ENCODE measurements around the gene SUN2. TPM values are rescaled to one million over a fixed set of nuclear protein-coding genes. Genes with fewer than 3 reads are reported as not detected.

The SUN2 gene
- total and polyA plus RNA-seq, 2 donors (not counting 1 experiment from before 2014, with no cell fraction given), result 224 to 305 TPM

GRCh38 chr22:38751422-38752346 lies 4.1 kb downstream of the SUN2 start:
- WGBS (ENCODE audit: insufficient coverage), result 1% methylated on average over 23 of the region's 24 CpGs
- peak overlapping the region; percentile 91 for H3K4me3 Mint-ChIP-seq

More at GRCh38 chr22:38751422-38752346, 4.1 kb downstream of the SUN2 start:
- Histone ChIP-seq H3K4me1 (ENCODE audit: control insufficient read depth in 2 of 2, insufficient read depth in 2 of 2, low read length in 2 of 2) (peaks cover 43 to 52% of the 10 kb centered on the region in 2 donors), H3K9me3 (ENCODE audit: control extremely low read depth in 1 of 3, control insufficient read depth in 2 of 3, insufficient read depth in 1 of 3, low read length in 2 of 3) (peaks cover 0 to 8% (median 0%) of the 10 kb centered on the region in 3 donors), H3K4me3 (ENCODE audit: control extremely low read depth in 1 of 5, extremely low read depth in 1 of 5, insufficient read depth in 1 of 5, low read depth in 2 of 5, low read length in 4 of 5) (peak overlapping the region in 4 of 5 experiments; percentile 20 to 32 (median 22)), H3K36me3 (replicated peaks in 1 of 2; ENCODE audit: control extremely low read depth in 1 of 2, control insufficient read depth in 1 of 2, extremely low read depth in 1 of 2, insufficient read depth in 2 of 2, low read length in 1 of 2) (peaks cover 1 to 65% of the 10 kb centered on the region in 2 experiments), H2AFZ (ENCODE audit: insufficient read depth, low read depth, low read length, poor library complexity, severe bottlenecking) (no peak overlapping the region), H3K4me2 (replicated peaks; ENCODE audit: low read depth, low read length, poor library complexity, severe bottlenecking) (peak overlapping the region; percentile 96), H4K20me1 (ENCODE audit: control insufficient read depth, insufficient read depth, low read length, poor library complexity, severe bottlenecking) (peaks cover 37% of the 10 kb centered on the region), H3K9ac (ENCODE audit: low read length) (peak overlapping the region; percentile 39), H3K79me2 (ENCODE audit: control insufficient read depth, insufficient read depth, low read length) (peaks cover 77% of the 10 kb centered on the region), H3K27me3 (replicated peaks in 1 of 4; ENCODE audit: control extremely low read depth in 1 of 4, control insufficient read depth in 3 of 4, insufficient read depth in 4 of 4, low read length in 3 of 4) (no peaks in the 10 kb centered on the region), H3K27ac (ENCODE audit: low read length in 2 of 2) (peak overlapping the region; percentile 72 to 87)
- DNase-seq, result peak; percentile 89
- ChIA-PET POLR2A (interaction anchor here (0.5 to 2.2 kb wide), 10 partner anchors 9 to 568 kb away, joined by 3 to 15 read pairs (median 4); partner anchors contain the start of genes RPL3 and TOMM22), CTCF (interaction anchor here (0.5 to 2.4 kb wide), 16 partner anchors 10 to 567 kb away, joined by 3 to 14 read pairs (median 5); partner anchors contain the start of genes GTPBP1 and TOMM22)
- intact Hi-C loops (cut with micrococcal nuclease), result loop anchor here (1.0 to 10.0 kb wide), 4 partner anchors 43 to 244 kb away; partner anchors contain the start of genes CBX6, DDX17, DNAL4 and GTPBP1
- Mint-ChIP-seq H3K27me3 (no peaks in the 10 kb centered on the region), H3K27ac (peak overlapping the region; percentile 100), H3K4me1 (peaks cover 46% of the 10 kb centered on the region), H3K9me3 (ENCODE audit: insufficient read depth) (no peaks in the 10 kb centered on the region)
- TF ChIP-seq EZH2 (IDR thresholded peaks at IDR 0.05; ENCODE audit: borderline replicate concordance, insufficient read depth, low read depth, low read length, poor library complexity, severe bottlenecking) (no peak), CTCF (IDR thresholded peaks at IDR 0.05) (no peak)
- peak; percentile 54 for ATAC-seq (ENCODE audit: low read depth)

Measured in B cell (primary cell).